Nucleus accumbens (tissue), 56 donors: ENCODE results near the gene POU4F3.

ENCODE experiments used
- DNase-seq, 56 donors: peaks; one replicate each; lab custom pipeline; 2025; lab: John Stamatoyannopoulos, UW

Gene POU4F3

DNA sequence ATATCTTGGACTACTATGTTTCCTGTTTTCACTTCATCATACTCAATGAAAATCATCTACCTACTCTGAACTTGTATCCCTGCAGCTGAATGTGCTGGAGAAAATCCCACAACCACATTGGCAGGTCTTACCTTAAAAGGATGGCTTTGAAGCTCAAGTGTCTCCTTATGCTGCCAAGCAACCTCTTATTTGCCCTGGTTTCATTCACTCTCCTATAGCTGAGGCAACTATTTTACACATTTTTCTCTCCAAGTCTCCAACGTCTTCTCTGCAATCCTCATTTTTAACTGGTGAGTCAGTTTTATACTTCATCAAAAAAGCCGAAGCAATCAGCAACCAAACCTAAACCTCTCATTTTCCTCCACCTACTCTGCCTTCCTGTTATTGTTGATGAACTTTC lies 49.7 kb downstream of the POU4F3 start:
- DNase-seq: no peak

DNA sequence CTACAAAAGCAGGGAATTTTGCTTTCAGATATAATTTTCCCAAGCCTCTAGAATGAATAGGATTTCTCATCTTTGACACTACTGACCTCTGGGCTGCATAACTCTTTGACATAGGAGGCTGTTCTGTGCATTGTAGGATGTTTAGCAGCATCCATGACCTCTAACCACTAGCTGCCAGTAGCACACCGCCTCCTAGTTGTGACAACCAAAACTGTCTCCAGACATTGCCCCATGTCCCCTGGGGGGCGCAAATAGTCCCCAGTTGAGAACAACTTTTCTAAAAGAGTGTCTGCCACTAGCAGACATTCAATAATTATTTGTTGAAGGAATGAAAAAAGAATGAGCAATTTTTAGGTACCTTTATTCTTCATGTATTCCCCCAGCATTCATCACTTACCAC lies 51.8 kb downstream of the POU4F3 start:
- no peak for DNase-seq
